MCF 10A (cell line): ENCODE data around the gene RAPGEF3. TPM values are rescaled to one million over a fixed set of nuclear protein-coding genes. Genes with fewer than 3 reads are reported as not detected.
A peak's percentile ranks its signal among the peaks of the same experiment; 100 is the strongest.

Experiments used
- BruUV-seq: library from RNA; stranded (reverse); fragments of 400-500 nt; replicated peaks from 2 replicates; lab custom pipeline; 2021; lab: Mats Ljungman, UMichigan
- CTCF ChIA-PET: fragments of 300-600 bp; sonication (Branson Sonifier 250); formaldehyde crosslinking; extraction: SDS; loops from one replicate; lab custom pipeline; 2021; ENCODE audit warnings: antibody characterized with exemption, inconsistent platforms; lab: Yijun Ruan, JAX
- POLR2A ChIA-PET: fragments of 300-600, 350-650 bp; sonication (Branson Sonifier 250); formaldehyde crosslinking; extraction: SDS; loops from one replicate; lab custom pipeline; 2020; ENCODE audit warnings: antibody characterized with exemption, inconsistent platforms; lab: Yijun Ruan, JAX
- DNase-seq: peaks from one replicate; pipeline ENCODE4 v3.0.0-alpha.2; 2018; ENCODE audit not compliant: unreplicated experiment
- H3K27ac Mint-ChIP-seq: one replicate; pipeline ENCODE4 v1.8.0; 2022; ENCODE audit warnings: mild to moderate bottlenecking, low read depth, mixed read lengths; ENCODE audit not compliant: unreplicated experiment
- H3K27me3 Mint-ChIP-seq: one replicate; pipeline ENCODE4 v1.8.0; 2022; ENCODE audit warnings: mixed read lengths; ENCODE audit not compliant: insufficient read depth, unreplicated experiment
- H3K36me3 Mint-ChIP-seq: one replicate; pipeline ENCODE4 v1.8.0; 2022; ENCODE audit warnings: mild to moderate bottlenecking, moderate library complexity, mixed read lengths; ENCODE audit not compliant: insufficient read depth, unreplicated experiment
- H3K4me1 Mint-ChIP-seq: one replicate; pipeline ENCODE4 v1.8.0; 2022; ENCODE audit warnings: mixed read lengths; ENCODE audit not compliant: insufficient read depth, unreplicated experiment
- H3K4me3 Mint-ChIP-seq: one replicate; pipeline ENCODE4 v1.8.0; 2022; ENCODE audit warnings: mild to moderate bottlenecking, moderate library complexity, mixed read lengths; ENCODE audit not compliant: unreplicated experiment
- H3K9me3 Mint-ChIP-seq: one replicate; pipeline ENCODE4 v1.8.0; 2022; ENCODE audit warnings: mixed read lengths; ENCODE audit not compliant: unreplicated experiment
- intact Hi-C: fragments of 100-400 bp; cut with micrococcal nuclease; formaldehyde crosslinking; loops from 2 replicates; pipeline ENCODE4 v1.14.1; 2022
- total RNA-seq: library from RNA; stranded (reverse); gene quantifications from 2 replicates; pipeline ENCODE4 v1.2.3, GENCODE V29; 2022
- TF ChIP-seq, protein P1 (sequence below): fragments of 200-600 bp; IDR thresholded peaks from one replicate; pipeline ENCODE4 v1.8.0; 2022; ENCODE audit warnings: antibody characterized with exemption, mild to moderate bottlenecking; ENCODE audit not compliant: unreplicated experiment

Gene RAPGEF3
- total RNA-seq, 1 experiment from 2014 or later = 1.4 TPM

- BruUV-seq = no TSS peak
- intact Hi-C loops = loop anchor here (2.0 kb wide), 1 partner anchor 381 kb away; no protein-coding TSS in a partner anchor
- Mint-ChIP-seq H3K36me3 (peaks cover 12% of the 10 kb centered on the region), H3K4me3 (no peak overlapping the region), H3K9me3 (no peaks in the 10 kb centered on the region), H3K27ac (no peak overlapping the region), H3K27me3 (no peaks in the 10 kb centered on the region), H3K4me1 (no peaks in the 10 kb centered on the region)
- no peak for DNase-seq
- TF ChIP-seq, protein P1, sequence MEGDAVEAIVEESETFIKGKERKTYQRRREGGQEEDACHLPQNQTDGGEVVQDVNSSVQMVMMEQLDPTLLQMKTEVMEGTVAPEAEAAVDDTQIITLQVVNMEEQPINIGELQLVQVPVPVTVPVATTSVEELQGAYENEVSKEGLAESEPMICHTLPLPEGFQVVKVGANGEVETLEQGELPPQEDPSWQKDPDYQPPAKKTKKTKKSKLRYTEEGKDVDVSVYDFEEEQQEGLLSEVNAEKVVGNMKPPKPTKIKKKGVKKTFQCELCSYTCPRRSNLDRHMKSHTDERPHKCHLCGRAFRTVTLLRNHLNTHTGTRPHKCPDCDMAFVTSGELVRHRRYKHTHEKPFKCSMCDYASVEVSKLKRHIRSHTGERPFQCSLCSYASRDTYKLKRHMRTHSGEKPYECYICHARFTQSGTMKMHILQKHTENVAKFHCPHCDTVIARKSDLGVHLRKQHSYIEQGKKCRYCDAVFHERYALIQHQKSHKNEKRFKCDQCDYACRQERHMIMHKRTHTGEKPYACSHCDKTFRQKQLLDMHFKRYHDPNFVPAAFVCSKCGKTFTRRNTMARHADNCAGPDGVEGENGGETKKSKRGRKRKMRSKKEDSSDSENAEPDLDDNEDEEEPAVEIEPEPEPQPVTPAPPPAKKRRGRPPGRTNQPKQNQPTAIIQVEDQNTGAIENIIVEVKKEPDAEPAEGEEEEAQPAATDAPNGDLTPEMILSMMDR = no peak
- CTCF ChIA-PET = interaction anchor here (0.6 to 4.0 kb wide), 10 partner anchors 9 to 1332 kb away, joined by 3 to 36 read pairs (median 3); no protein-coding TSS in a partner anchor
- POLR2A ChIA-PET = interaction anchor here (0.6 to 1.3 kb wide), 2 partner anchors 22 to 367 kb away, joined by 3 to 4 read pairs; no protein-coding TSS in a partner anchor
Observed at GRCh38 chr12:47687636-47688035, 71.0 kb downstream of the RAPGEF3 start.

GRCh38 chr12:47686645-47687240 is 71.9 kb downstream of the RAPGEF3 start:
- TF ChIP-seq, protein P1 = peak; percentile 52
- peak; percentile 44 for DNase-seq
- no peak overlapping the region for H3K4me3 Mint-ChIP-seq
- POLR2A ChIA-PET = interaction anchor here (0.6 to 1.3 kb wide), 4 partner anchors 21 to 654 kb away, joined by 3 to 4 read pairs (median 4); no protein-coding TSS in a partner anchor
- no peaks in the 10 kb centered on the region for H3K4me1 Mint-ChIP-seq
- H3K9me3 Mint-ChIP-seq = no peaks in the 10 kb centered on the region
- no peak overlapping the region for H3K27ac Mint-ChIP-seq
- H3K36me3 Mint-ChIP-seq = peaks cover 16% of the 10 kb centered on the region
- BruUV-seq = no TSS peak
- intact Hi-C loops = loop anchor here (1.0 to 2.0 kb wide), 6 partner anchors 35 to 654 kb away; partner anchors contain the start of genes AMIGO2 and PCED1B
- CTCF ChIA-PET = interaction anchor here (0.5 to 4.0 kb wide), 23 partner anchors 10 to 1993 kb away, joined by 3 to 36 read pairs (median 4); partner anchors contain the start of gene PCED1B
- H3K27me3 Mint-ChIP-seq = no peaks in the 10 kb centered on the region

Other genes with a start within 250 kb of the RAPGEF3 start
- gene RPAP3, start 52.9 kb downstream of the RAPGEF3 start, total RNA-seq = 16.2 and 22.5 TPM in 2 replicates
- not detected in 2 replicates for gene ENDOU, start 33.4 kb downstream of the RAPGEF3 start, total RNA-seq
- gene SLC48A1, start 14.4 kb upstream of the RAPGEF3 start, total RNA-seq = 19.4 and 20.2 TPM in 2 replicates
- 65.0 and 80.1 TPM in 2 replicates for gene HDAC7, start 61.0 kb upstream of the RAPGEF3 start, total RNA-seq
- gene VDR, start 146.1 kb upstream of the RAPGEF3 start, total RNA-seq = 22.3 and 23.4 TPM in 2 replicates
- gene TMEM106C, start 204.7 kb upstream of the RAPGEF3 start, total RNA-seq = 39.0 and 50.0 TPM in 2 replicates
- gene COL2A1, start 245.6 kb upstream of the RAPGEF3 start, total RNA-seq = 0.12 TPM in 1 of 2 replicates, not detected in the other